Left renal pelvis (tissue), 4 donors: ENCODE results near the gene ADISSP. TPM values are rescaled to one million over a fixed set of nuclear protein-coding genes. Genes with fewer than 3 reads are reported as not detected.
"Not testable (repeated sequence)": the region's sequence is repeated elsewhere in the genome, so short reads cannot be mapped to it uniquely, and the experiment has no call there.

Experiments used
- DNase-seq, 4 donors: peaks; one replicate each; pipeline ENCODE4 v3.0.0-alpha.2; 2013; ENCODE audit warnings: low read depth in 4 of 4, low spot score in 3 of 4
- polyA plus RNA-seq, 4 donors: library from polyadenylated mRNA; unstranded; fragments of 120-200 nt; gene quantifications; one replicate each; pipeline ENCODE4 v1.2.1, GENCODE V29; 2013; ENCODE audit not compliant: insufficient read length in 4 of 4

Gene ADISSP
- polyA plus RNA-seq, 4 donors, result 19.7 to 30.0 (median 25.0) TPM

DNA sequence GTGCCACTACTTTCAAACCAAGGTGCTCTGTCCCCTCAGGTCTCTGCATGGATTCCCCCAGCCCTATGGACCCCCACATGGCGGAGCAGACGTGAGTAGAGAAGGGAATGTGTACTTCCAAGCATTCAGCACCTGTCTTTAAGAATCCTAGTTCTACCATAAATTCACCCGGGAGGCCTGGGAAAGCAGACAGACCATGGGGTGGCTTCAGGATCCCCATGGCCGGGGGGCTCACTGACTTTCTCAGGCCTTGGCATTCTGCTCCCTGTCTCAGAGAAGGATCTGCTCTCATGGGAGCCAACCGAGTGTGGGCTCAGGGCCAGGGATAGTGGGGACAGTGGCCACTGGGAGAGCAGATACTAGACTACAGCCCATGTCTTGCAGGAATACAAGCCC is 30.8 kb upstream of the ADISSP start:
- no peak for DNase-seq

DNA sequence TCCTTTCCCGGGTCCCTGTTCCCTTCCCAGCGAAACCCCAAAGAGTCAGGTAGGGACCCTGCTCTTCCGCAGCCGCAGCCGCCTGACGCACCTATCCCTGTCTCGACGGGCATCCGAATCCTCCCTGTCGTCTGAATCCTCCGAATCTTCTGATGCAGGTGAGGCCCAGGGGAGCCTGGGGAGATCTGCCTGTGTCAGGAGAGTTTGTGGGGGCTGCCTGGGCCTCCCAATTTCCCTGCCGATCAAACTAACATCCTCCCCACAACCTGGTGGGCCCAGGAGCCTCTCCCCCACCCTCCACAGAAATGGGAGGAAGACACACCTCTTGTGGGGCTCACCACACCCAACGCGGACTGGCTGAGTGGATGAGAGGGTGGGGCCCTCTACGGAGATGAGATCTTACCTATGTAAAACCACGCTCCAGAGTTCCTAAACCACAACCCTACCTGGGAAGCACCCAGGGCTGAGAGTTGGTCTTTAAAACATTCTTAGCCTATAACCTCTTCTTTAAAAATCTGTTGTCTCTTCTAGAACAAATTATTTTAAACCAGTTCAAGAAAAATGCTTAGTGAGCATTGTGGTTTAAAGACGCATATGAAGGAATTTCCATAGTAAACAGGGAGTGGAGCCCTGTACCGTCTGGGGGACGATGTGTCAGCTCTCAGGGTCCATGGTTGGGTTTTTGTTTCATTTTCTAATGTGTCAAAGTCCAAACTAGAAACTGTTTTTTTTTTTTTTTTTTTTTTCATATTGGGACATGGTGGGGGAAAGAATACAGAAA is 30.2 kb upstream of the ADISSP start:
- DNase-seq, result no peak

DNA sequence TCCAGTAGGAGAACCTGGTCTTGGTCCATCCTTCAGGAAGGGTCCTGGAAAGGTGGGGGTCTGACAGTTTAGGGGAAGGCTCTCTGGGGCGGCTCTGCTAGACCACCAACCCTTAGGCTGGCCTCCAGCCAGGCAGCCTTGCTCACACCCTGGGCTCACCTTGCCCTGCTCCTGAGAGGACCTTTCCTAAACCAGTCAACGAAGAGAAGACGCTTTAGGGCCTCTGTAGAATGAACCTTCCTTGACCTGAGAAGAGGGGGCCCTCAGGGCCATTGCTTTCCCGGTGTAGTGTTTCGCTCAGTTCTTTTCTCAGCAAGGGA is 29.6 kb upstream of the ADISSP start:
- DNase-seq, result no peak

DNA sequence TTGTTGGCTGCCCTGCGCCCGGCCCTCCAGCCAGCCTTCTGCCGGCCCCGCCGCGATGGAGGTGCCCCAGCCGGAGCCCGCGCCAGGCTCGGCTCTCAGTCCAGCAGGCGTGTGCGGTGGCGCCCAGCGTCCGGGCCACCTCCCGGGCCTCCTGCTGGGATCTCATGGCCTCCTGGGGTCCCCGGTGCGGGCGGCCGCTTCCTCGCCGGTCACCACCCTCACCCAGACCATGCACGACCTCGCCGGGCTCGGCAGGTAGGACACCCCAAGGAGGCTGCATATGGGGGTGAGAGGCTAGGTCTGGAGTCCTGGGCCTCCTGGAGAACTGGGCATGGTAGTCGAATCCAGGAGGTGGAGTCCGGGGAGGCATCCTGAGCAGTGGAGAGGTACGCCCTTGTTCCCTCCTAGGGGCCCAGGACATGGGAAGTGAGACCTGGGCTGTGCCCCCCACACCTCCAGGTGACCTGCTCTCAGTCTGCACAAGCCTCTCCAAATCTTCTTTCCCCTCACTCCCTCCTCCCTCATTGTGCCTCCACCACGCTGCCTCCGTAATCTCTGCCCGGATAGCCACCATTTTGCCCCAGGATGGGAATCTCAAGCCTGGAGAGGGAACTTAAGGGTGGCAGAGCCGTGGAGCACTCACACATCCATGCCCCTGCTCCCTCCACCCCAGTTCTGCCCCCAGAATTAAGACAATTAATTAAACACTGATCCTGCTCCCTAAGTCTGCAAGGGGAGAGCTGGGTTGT is 29.1 kb upstream of the ADISSP start:
- no peak for DNase-seq

DNA sequence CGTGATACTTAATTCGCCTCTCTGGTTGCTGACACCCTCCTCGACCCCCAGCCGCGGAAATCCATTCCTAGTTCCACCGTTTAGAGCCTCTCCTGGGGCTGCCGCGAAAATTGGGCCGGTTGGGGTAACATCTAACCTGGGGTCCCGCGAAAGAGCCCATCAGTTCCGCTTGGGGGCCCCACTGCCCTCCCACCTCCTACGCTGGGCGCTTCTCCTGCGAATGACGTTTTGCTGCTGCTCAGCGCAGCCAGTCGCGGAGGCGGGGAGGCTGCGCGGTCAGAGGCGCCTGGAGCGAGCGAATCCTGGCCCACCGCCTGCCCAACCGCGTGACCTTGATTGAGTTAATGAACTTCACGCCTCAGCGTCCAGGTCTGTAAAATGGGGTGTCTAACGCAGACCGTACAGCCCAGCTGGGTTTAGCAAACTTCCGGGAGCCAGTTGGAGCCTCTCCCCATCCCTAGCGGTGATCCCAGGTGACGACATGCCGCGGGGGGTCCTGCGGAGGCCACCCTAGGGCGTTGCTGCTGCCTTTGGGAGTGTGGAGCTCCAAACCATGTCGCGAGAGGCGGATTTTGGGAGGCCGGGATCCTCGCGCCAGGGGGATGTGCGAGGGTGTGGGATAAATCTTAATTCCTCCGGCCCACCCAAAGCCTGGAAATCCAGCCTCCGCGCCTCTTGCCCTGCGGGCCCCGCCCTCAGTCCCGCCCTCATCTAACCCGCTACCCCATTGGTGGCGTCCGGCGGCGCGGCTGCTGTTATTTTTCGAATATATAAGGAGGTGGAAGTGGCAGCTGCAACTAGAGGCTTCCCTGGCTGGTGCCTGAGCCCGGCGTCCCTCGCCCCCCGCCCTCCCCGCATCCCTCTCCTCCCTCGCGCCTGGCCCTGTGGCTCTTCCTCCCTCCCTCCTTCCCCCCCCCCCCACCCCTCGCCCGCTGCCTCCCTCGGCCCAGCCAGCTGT is 28.2 kb upstream of the ADISSP start, which contains the start of gene CDC25B:
TSS of gene CDC25B (plus strand) at position 800 of the 958 bp plus-strand sequence. CDS start 222 bp downstream, outside the sequence.
- peak in 3 of 4 donors; percentile 74 to 87 (median 81) for DNase-seq

DNA sequence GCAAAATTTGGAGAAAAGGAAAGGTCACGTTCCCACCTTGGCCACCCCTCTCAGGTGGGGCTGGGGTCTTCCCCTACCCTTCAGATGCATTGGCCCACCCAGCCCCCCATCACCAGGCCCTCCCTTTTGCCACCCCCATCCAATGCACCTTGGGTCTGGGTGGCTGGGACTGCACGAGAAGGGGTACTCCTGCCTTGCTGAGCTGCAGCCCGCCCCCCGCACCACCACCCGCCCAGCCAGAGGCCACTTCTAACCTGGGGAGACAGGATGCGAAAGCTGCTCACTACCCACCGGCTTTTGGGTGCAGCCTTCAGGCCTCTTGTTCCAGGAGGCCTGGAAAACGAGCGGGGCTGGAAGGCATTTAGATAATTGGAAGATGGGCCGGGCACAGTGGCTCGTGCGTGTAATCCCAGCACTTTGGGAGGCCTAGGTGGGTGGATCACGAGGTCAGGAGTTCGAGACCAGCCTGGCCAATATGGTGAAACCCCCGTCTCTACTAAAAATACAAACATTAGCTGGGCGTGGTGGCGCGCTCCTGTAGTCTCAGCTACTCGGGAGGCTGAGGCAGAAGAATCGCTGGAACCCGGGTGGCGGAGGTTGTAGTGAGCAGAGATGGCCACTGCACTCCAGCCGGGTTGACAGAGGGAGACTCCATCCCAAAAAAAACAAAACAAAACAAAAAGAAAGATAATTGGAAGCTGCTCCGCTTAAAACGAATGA is 27.3 kb upstream of the ADISSP start:
- no peak for DNase-seq

DNA sequence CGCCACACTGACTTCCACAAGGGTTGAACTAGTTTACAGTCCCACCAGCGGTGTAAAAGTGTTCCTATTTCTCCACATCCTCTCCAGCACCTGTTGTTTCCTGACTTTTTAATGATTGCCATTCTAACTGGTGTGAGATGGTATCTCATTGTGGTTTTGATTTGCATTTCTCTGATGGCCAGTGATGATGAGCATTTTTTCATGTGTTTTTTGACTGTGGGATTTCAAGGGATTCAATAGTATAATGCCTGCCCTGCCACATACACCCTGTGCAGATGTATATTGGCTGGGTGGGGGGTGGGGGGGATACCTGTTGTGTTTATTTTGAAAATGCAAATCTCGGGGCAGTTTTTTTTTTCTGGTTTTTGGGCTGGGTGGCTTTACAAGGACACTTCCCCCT is 26.6 kb upstream of the ADISSP start:
- DNase-seq, result not testable (repeated sequence)

DNA sequence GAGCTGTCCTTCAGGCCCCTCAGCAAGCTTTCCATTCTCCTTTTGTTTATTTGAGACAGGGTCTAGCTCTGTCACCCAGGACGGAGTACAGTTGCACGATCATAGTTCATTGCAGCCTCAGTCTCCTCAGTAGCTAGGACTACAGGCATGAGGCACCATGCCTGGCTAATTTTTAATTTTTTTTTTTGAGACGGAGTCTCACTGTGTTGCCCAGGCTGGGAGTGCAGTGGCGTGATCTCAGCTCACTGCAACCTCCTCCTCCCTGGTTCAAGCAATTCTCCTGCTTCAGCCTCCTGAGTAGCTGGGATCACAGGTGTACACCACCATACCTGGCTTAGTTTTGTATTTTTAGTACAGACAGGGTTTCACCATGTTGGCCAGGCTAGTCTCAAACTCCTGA is 21.6 kb upstream of the ADISSP start:
- DNase-seq, result not testable (repeated sequence)

DNA sequence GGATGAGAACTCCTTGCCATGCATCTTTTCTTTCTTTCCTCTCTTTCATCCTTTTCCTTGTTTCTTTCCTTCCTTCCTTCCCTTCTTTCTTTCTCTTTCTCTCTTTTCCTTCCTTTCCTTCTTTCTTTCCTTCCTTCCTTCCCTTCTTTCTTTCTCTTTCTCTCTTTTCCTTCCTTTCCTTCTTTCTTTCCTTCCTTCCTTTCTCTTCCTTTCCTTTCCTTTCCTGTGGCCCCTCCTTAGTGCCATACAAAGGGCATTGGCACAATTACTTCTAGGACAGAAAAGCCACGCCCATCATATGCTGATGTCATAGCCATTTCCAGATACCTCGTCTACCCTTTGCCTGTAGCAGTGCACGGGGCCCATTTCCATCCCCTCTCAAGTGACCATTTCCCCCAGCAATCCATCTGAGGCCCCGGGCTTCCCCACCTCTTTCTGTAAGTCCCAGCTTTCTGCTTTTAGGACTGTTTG is 21.2 kb upstream of the ADISSP start:
- no peak for DNase-seq

DNA sequence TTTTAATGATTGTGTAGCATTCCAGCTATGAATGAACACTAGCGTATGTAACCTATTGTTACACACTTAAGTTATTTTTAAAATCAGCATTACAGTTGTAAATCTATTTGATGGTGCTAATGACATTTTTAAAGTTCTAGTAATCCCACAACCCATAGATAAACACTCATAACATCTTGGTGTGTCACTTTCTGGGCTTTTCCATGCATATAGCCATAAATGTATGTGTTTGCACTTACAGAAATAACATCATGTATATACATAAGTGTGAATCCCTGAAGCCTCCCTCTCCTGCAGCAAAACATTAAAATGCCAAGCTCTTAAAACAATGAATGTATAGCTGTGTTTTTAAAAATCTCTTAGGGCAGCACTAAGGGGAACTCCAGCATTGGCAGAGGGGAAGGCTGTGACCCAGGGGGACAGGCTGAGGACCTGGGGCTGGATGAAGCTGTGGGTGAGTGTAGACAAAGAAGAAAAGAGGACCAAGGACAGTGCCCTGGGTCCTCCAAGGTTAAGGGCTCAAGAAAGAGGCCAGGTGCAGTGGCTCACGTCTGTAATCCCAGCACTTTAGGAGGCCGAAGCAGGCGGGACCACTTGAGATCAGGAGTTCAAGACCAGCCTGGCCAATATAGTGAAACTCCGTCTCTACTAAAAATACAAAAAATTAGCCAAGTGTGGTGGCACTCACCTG is 19.9 kb upstream of the ADISSP start:
- no peak for DNase-seq

DNA sequence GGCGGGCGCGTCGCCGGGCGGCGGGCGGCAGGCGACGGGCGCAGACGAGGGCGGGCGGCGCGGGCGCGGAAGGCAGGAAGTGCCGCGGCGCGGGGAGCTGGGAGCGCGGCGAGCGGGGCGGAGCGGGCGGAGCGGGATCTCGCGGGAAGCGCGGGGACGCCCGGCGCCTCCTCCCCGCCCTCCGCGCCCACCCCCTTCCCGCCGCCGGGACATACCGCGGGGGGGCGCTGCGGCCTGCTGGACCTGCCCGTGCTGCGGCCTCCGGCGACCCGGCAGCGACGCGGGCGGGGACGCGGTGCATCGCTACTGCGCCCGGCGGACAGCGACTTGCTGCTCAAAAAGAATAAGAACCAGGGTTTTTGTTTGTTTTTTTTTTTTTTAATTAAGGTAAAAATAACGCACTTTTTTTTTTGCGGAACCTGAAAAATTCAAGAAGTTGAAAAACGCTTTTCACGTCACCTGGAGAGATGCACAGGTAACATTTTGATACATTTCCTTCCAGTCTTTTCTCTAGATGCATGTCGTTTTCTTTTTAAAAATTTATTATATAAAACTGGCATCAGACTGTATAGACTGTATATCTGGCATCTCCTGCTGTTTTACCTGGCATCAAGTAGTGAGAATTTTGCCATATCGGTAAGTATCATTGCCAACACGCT is 19.2 kb upstream of the ADISSP start, which contains the start of gene CENPB:
TSS of gene CENPB (minus strand) at position 76 of the 659 bp plus-strand sequence. CDS start 257 bp downstream, outside the sequence.
- peak in 1 of 4 donors; percentile 74 for DNase-seq

DNA sequence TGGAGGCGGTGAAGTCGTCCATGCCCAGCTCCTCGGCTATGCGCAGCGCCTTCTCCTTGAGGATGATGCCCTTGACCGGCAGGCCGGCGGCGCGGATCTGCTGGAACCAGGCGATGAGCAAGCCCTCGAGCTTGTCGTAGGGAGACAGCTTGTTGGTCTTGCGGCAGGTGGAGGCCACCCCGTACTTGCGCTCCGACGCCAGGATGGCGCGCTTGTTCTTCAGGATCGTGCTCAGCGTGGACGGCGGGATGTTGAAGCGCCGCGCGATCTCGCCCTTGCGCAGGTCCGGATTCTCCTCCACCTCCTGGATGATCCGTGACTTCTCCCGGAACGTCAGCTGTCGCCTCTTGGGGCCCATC is 18.6 kb upstream of the ADISSP start:
- no peak for DNase-seq

DNA sequence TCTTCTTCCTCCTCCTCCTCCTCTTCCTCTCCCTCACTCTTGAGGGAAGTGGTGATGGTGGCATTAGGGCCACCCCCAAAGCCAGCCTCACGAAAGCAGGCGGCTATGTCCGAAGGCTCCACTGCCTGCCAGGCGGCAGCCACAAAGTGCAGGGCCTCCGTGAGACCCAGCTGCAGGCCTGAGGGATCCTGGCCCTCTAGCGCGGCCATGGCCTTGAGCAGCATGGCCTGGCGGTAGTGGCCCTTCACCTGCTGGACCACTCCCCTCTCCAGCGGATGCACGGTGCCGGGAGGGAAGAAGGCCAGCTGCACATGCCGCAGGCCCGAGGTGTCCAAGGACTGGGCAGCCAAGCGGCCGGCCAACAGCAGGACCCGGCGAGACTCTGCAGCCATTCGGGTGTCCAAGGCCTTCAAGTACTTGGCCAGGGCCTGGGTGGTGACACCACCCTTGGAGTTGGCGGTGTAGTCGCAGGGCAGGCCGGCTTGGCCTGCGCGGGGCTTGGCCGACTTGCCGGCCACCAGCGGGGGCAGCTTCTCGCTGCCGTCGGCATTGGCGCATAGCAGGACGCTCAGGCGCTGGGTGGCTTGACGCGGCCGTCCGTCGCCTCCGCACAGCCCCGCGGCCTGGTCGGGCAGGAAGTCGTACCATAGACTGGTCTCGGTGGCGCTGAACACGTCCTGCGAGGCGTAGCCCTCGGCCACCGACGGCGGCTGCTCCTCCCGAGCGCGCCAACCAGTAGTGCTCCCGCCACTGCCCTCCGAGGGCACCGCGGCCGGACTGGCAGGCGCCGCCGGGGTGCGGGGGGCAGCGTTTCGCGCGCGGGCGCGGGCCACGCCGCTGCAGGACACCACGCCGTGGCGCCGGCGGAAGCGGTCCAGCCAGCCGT is 17.9 kb upstream of the ADISSP start:
- no peak for DNase-seq

DNA sequence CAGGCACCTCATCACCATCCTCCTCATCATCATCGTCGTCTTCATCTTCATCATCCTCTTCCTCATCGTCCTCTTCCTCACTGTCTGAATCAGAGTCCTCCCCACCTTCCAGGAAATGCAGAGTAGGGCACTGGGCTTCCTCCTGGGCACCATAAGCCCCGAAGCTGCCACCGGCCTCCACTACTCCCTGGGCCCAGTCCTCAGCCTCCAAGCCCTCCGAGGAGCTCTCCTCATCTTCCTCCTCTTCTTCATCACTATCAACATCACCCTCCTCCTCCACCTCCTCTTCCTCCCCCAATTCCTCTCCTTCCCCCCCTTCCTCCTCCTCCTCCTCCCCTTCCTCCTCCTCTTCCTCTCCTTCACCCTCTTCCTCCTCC is 17.3 kb upstream of the ADISSP start:
- DNase-seq, result no peak

DNA sequence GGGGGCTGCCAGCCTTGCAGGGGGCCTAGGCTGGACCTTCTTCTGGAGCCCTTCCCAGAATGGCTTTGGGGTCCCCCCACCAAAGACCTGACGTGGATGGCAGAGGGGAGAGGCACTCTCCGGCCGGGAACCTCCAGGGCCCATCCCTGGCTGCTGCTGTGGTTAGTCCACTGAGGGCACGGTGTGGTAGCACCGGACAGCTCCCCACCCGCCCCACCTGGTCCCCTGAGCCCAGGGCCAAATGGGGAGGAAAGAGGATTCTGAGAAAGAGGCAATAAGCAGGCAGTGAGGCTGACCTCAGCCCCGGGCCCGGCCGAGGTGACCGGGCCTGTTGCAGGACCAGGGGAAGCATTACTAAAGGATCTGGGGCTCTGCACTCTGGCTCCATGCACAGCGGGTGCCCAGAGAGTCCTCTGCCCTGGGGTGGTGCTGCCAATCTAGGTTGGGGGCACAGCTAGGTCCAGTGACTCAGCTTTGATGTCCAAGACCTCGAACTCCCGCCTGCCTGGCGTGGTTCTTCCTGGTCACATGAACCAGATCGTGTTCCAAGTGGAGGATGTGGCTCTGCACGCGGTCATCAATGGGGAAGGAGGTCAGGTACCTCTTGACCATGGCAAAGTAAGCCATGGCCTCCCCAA is 16.8 kb upstream of the ADISSP start:
- DNase-seq, result no peak

DNA sequence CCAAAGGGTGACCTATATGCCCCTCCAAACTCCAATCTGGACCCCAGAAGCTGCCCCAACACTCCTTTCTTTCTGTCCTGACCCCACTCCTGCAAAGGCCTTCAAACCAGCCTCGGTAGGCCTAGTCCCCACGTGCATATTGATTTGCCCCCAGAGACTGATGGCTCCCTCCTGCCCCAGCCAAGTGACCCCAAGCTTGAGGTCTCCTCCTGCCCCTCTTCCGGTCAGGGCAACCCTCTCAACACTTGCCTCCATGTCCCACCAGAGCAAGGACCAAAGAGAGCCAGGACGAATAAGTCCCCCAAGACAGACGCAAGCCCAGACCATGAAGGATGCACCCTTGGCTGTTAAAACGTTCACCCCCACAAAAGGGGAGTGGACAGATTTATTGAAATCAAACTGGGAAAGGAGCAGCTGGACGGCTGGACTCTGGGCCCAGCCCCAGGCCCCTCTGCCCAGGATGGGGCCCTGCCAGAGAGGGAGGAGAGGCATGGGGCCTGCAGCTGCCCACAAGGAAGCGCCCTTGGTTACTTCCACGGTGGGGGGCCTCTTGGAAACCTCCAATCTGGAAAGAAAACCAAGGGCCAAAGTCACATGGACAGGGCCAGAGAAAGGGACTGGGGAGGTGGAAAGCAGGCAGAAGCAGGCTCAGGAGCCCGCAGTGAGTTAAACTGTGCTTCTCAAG is 16.1 kb upstream of the ADISSP start:
- DNase-seq, result no peak

DNA sequence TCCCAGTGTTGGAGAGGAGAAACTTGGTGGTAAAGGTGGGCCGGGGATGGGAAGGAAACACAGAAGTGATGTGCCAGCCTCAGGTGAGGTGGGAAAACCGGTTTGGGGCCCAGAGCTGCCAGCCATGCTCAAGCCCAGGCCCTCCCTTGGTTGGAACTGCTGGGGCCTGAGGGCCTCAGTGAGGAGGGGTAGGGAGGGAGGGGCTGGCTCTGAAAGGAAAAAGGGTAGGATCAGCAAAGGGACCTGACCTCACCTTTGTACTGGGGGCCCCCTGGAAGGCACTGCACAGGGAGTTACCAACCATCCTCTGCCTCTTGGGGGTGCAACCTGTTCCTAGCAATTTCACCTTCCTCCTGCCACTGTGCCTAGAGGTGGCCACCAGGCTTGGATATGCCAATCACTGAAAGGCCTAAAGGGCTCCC is 15.5 kb upstream of the ADISSP start:
- no peak for DNase-seq
